ENCODE results near the gene UST. TPM values are rescaled to one million over a fixed set of nuclear protein-coding genes. Genes with fewer than 3 reads are reported as not detected.

The UST gene
- total and polyA plus RNA-seq, 2 of the 8 experiments (the other 6 are each of a cell fraction or from before 2014, with no cell fraction given): 13.5 to 34.5 TPM

DNA sequence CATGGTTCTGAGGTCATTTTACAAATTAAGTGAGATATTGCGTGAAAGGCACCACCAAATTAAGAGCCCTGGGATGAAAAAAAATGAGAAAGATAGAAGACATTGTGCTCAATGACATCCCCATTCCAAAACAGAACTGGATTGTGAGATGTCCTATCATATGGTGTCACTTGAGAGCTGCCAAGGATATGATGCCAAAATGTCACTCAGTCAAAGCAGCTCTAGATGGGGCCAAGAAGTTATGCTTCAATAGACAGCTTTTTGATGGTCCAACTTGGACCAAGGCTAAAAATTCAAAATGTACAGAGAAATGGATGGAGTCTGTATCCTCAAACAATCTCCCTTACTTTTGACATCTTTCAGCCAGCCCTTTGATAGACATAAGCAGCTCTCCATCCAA, 180.8 kb downstream of the UST start:
- Histone ChIP-seq H3K27ac (ENCODE audit: low read depth, low read length) (no peak overlapping the region), H4K20me1 (replicated peaks in 1 of 2; ENCODE audit: control insufficient read depth in 1 of 2, insufficient read depth in 2 of 2, low read length in 2 of 2) (no peaks in the 10 kb centered on the region), H3K36me3 (ENCODE audit: control insufficient read depth in 2 of 4, insufficient read depth in 4 of 4, low read length in 3 of 4) (no peaks in the 10 kb centered on the region), H3K79me1 (ENCODE audit: low read depth, low read length) (no peaks in the 10 kb centered on the region; the same call in 1 of the 2 replicates), H4K5ac (ENCODE audit: insufficient read length, low read depth, low read length) (no peak overlapping the region), H2BK5ac (ENCODE audit: low read depth, low read length) (no peak overlapping the region), H3K9ac (replicated peaks in 1 of 4; ENCODE audit: extremely low read depth in 1 of 4, low read depth in 3 of 4, low read length in 3 of 4) (no peak overlapping the region), H3K27me3 (replicated peaks in 1 of 4; ENCODE audit: control insufficient read depth in 3 of 4, extremely low read depth in 1 of 4, insufficient read depth in 3 of 4, low read length in 3 of 4) (no peaks in the 10 kb centered on the region), H2BK15ac (ENCODE audit: low read length) (no peak overlapping the region), H3K4ac (replicated peaks; ENCODE audit: insufficient read length, low read depth, low read length) (no peak overlapping the region), H3K4me1 (replicated peaks in 1 of 4; ENCODE audit: control insufficient read depth in 3 of 4, insufficient read depth in 4 of 4, low read length in 3 of 4) (peaks cover 3 to 13% (median 11%) of the 10 kb centered on the region in 4 experiments), H2AFZ (ENCODE audit: low read length) (no peak overlapping the region), H3K14ac (ENCODE audit: insufficient read length) (no peak overlapping the region), H3K4me2 (ENCODE audit: insufficient read depth in 1 of 2, low read depth in 2 of 2, low read length in 2 of 2) (no peak overlapping the region), H3K9me3 (ENCODE audit: insufficient read depth in 2 of 2, low read depth in 1 of 2, low read length in 1 of 2) (no peaks in the 10 kb centered on the region), H3K23ac (ENCODE audit: insufficient read length) (no peak overlapping the region), H2AK5ac (ENCODE audit: low read depth, low read length) (no peak overlapping the region), H3K23me2 (ENCODE audit: low read depth, low read length) (no peaks in the 10 kb centered on the region), H3K18ac (ENCODE audit: extremely low read depth, low read length) (no peak overlapping the region), H3K79me2 (ENCODE audit: control insufficient read depth in 1 of 2, insufficient read depth in 2 of 2, low read length in 2 of 2) (peaks cover 0 to 21% of the 10 kb centered on the region in 2 experiments; a peak in 1 of 4 replicates), H3K4me3 (ENCODE audit: extremely low read depth in 1 of 4, insufficient read depth in 2 of 4, low read depth in 3 of 4, low read length in 4 of 4) (no peak overlapping the region), H2BK12ac (ENCODE audit: low read depth, low read length) (no peak overlapping the region), H2BK120ac (replicated peaks; ENCODE audit: low read depth, low read length) (no peak overlapping the region), H4K91ac (replicated peaks; ENCODE audit: insufficient read length, low read length) (no peak overlapping the region), H3K56ac (replicated peaks; ENCODE audit: insufficient read length, low read depth, low read length) (no peak overlapping the region), H4K8ac (ENCODE audit: extremely low read depth, insufficient read depth, low read length) (no peak overlapping the region), H2BK20ac (ENCODE audit: low read length) (no peak overlapping the region)
- ChIA-PET CTCF (ENCODE audit: partially characterized antibody) (interaction anchor here (0.6 to 1.2 kb wide), 5 partner anchors 12 to 604 kb away, joined by 3 to 5 read pairs (median 3); no protein-coding TSS in a partner anchor), POLR2A (ENCODE audit: partially characterized antibody) (no interaction called here)
- TF ChIP-seq NRF1 (IDR thresholded peaks at IDR 0.05; ENCODE audit: low read depth, low read length): no peak
- TF ChIP-seq HDAC6 (IDR thresholded peaks at IDR 0.05; ENCODE audit: low read depth, low read length): no peak
- no peak for TF ChIP-seq KDM1A (IDR thresholded peaks at IDR 0.05; ENCODE audit: borderline replicate concordance, low read length)
- TF ChIP-seq, protein P1, sequence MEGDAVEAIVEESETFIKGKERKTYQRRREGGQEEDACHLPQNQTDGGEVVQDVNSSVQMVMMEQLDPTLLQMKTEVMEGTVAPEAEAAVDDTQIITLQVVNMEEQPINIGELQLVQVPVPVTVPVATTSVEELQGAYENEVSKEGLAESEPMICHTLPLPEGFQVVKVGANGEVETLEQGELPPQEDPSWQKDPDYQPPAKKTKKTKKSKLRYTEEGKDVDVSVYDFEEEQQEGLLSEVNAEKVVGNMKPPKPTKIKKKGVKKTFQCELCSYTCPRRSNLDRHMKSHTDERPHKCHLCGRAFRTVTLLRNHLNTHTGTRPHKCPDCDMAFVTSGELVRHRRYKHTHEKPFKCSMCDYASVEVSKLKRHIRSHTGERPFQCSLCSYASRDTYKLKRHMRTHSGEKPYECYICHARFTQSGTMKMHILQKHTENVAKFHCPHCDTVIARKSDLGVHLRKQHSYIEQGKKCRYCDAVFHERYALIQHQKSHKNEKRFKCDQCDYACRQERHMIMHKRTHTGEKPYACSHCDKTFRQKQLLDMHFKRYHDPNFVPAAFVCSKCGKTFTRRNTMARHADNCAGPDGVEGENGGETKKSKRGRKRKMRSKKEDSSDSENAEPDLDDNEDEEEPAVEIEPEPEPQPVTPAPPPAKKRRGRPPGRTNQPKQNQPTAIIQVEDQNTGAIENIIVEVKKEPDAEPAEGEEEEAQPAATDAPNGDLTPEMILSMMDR (IDR thresholded peaks at IDR 0.05; ENCODE audit: control extremely low read depth in 1 of 3, insufficient read depth in 1 of 3, low read depth in 1 of 3, low read length in 3 of 3): no peak
- TF ChIP-seq, protein P2, sequence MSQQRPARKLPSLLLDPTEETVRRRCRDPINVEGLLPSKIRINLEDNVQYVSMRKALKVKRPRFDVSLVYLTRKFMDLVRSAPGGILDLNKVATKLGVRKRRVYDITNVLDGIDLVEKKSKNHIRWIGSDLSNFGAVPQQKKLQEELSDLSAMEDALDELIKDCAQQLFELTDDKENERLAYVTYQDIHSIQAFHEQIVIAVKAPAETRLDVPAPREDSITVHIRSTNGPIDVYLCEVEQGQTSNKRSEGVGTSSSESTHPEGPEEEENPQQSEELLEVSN (IDR thresholded peaks at IDR 0.05): no peak
- TF ChIP-seq RBBP5 (IDR thresholded peaks at IDR 0.05; ENCODE audit: borderline replicate concordance, low read depth, low read length): no peak
- TF ChIP-seq GABPA (IDR thresholded peaks at IDR 0.05; ENCODE audit: borderline replicate concordance, insufficient read depth, low read length): no peak
- TF ChIP-seq EGR1 (IDR thresholded peaks at IDR 0.05; ENCODE audit: borderline replicate concordance, low read depth, low read length): no peak
- 91% methylated on average over 1 of the region's 1 CpG; no CpG with 5 or more reads in 1 of the 2 experiments for WGBS, 2 experiments (ENCODE audit: extremely low coverage in 1 of 2, insufficient coverage in 1 of 2, insufficient read length in 1 of 2, insufficient replicate concordance in 2 of 2, low coverage in 1 of 2, low lambda C conversion rate in 2 of 2, missing lambda C conversion rate in 1 of 2)
- FAIRE-seq (no peak), DNase-seq (ENCODE audit: low read depth in 1 of 2, low spot score in 2 of 2) (no peak)

All from H1 (cell line).